K562 (cell line): ENCODE data around the gene PHF20. TPM values are rescaled to one million over a fixed set of nuclear protein-coding genes. Genes with fewer than 3 reads are reported as not detected.

Experiments used
- ARHGAP35 ChIP-seq: fragments of 450-650 bp; IDR thresholded peaks from 2 replicates; pipeline ENCODE4 v1.6.1; 2018; ENCODE audit not compliant: partially characterized antibody
- ARID2 ChIP-seq: fragments of 450-650 bp; IDR thresholded peaks from 2 replicates; pipeline ENCODE4 v1.6.1; 2017; ENCODE audit warnings: antibody characterized with exemption, mild to moderate bottlenecking
- CC2D1A ChIP-seq: fragments of 450-650 bp; IDR thresholded peaks from 2 replicates; pipeline ENCODE4 v1.6.1; 2017; ENCODE audit warnings: mild to moderate bottlenecking
- CREB3L1 ChIP-seq: fragments of 450-650 bp; IDR thresholded peaks from 2 replicates; pipeline ENCODE4 v1.6.1; 2014; ENCODE audit warnings: low read depth, mild to moderate bottlenecking, moderate library complexity, borderline replicate concordance
- L3MBTL2 ChIP-seq: fragments of 450-650 bp; IDR thresholded peaks from 2 replicates; pipeline ENCODE4 v1.6.1; 2016; ENCODE audit warnings: mild to moderate bottlenecking, moderate library complexity
- MGA ChIP-seq: fragments of 450-650 bp; IDR thresholded peaks from 2 replicates; pipeline ENCODE4 v1.6.1; 2016; ENCODE audit warnings: mild to moderate bottlenecking, moderate library complexity
- RFX5 ChIP-seq: IDR thresholded peaks from 2 replicates; pipeline ENCODE4 v1.6.1; 2011; ENCODE audit warnings: low read depth, mild to moderate bottlenecking, improper control_type of control experiment, low read length
- TAL1 ChIP-seq: fragments of 450-650 bp; IDR thresholded peaks from 2 replicates; pipeline ENCODE4 v1.6.1; 2016; ENCODE audit warnings: mild to moderate bottlenecking
- TCF7 ChIP-seq: sonication (generic); IDR thresholded peaks from 2 replicates; pipeline ENCODE4 v1.6.1; 2016; ENCODE audit warnings: antibody characterized with exemption, borderline replicate concordance
- ZC3H8 ChIP-seq: fragments of 450-650 bp; IDR thresholded peaks from 2 replicates; pipeline ENCODE4 v1.6.1; 2017
- ZKSCAN8 ChIP-seq: fragments of 200-800 bp; sonication (Bioruptor generic); IDR thresholded peaks from 2 replicates; pipeline ENCODE4 v1.6.1; 2016; ENCODE audit warnings: missing genetic modification characterization, missing compliant biosample characterization
- ZNF24 ChIP-seq: fragments of 450-650 bp; IDR thresholded peaks from 2 replicates; pipeline ENCODE4 v1.6.1; 2016
- ZNF644 ChIP-seq: fragments of 200-800 bp; sonication (Bioruptor generic); IDR thresholded peaks from 2 replicates; pipeline ENCODE4 v1.6.1; 2016; ENCODE audit warnings: low read depth, missing genetic modification characterization, missing compliant biosample characterization
- ZNF668 ChIP-seq: fragments of 250-450 bp; sonication (Bioruptor Pico); IDR thresholded peaks from 2 replicates; pipeline ENCODE4 v1.8.0; 2022; ENCODE audit warnings: mild to moderate bottlenecking, inconsistent platforms
- polyA plus RNA-seq, 8 experiments: library from polyadenylated mRNA; depleted of rRNA in 4 of 8; stranded (reverse) in 5 of 8; unstranded in 3 of 8; fragments of >200 nt; fragmentation: Nextera tagmentation in 2 of 8; fragmentation: Illumina TruSeq in 1 of 8; extraction: Ambion mirVana in 2 of 8; extraction: Trizol in 1 of 8; gene quantifications; 2 replicates each; pipeline versions ENCODE4 v1.2.1 to v1.2.3, GENCODE V29; 2011 to 2014; ENCODE audit warnings: inconsistent platforms in 1 of 8, missing spikeins in 1 of 8
- total RNA-seq, 7 experiments: library from RNA; depleted of rRNA in 6 of 7; stranded (reverse); fragments of >200 nt in 6 of 7; fragmentation: Illumina TruSeq in 2 of 7; extraction: Trizol in 2 of 7; gene quantifications; 2 replicates each; pipeline versions ENCODE4 v1.2.1 to v1.2.3, GENCODE V29; 2011 to 2021; ENCODE audit warnings: low replicate concordance in 1 of 7

The PHF20 gene
- total and polyA plus RNA-seq, 9 of the 15 experiments (the other 6 are each of a cell fraction or from before 2014, with no cell fraction given) = 49.9 to 196 (median 70.7) TPM

- TF ChIP-seq CREB3L1 = peak; percentile 23; the same call in 1 of the 2 replicates
- no peak for TF ChIP-seq TCF7
- TF ChIP-seq ZKSCAN8 (CRISPR knock-in tag) = peak; percentile 75; the same call in 1 of the 2 replicates
- TF ChIP-seq CC2D1A = peak; percentile 31; the same call in 1 of the 2 replicates
- TF ChIP-seq MGA = no peak; the same call in 1 of the 2 replicates
- TF ChIP-seq ZC3H8 = no peak
- TF ChIP-seq ZNF668 (CRISPR knock-in tag) = no peak
- TF ChIP-seq ZNF644 = peak; percentile 86
- TF ChIP-seq ARHGAP35 = no peak
- peak; percentile 50; the same call in 1 of the 2 replicates for TF ChIP-seq L3MBTL2
- peak; percentile 11; the same call in 1 of the 2 replicates for TF ChIP-seq TAL1
- TF ChIP-seq ARID2 = peak; percentile 15; the same call in 1 of the 2 replicates
- TF ChIP-seq ZNF24 = no peak
- no peak for TF ChIP-seq RFX5
Measured at GRCh38 chr20:35743693-35744491, 27.9 kb upstream of the PHF20 start (continued).
